Stomach (tissue), 4 donors: Measurements from ENCODE around the gene DNAH17.

Experiments used
- CTCF ChIP-seq, 7 experiments: fragments of 450-650 bp in 4 of 7; fragments of 200-600 bp in 3 of 7; sonication (generic) in 3 of 7; IDR thresholded peaks; one replicate each; pipeline ENCODE4 v1.5.1; 2016 to 2019; ENCODE audit warnings: antibody characterized with exemption in 7 of 7, control low read depth in 2 of 7, mild to moderate bottlenecking in 1 of 7
- POLR2A ChIP-seq, 4 donors: fragments of 450-650 bp; IDR thresholded peaks; one replicate each; pipeline ENCODE4 v1.6.1; 2016; ENCODE audit warnings: antibody characterized with exemption in 4 of 4, control low read depth in 2 of 4, mild to moderate bottlenecking in 1 of 4, moderate library complexity in 1 of 4
- POLR2AphosphoS5 ChIP-seq, 3 donors: sonication (generic); formaldehyde crosslinking; IDR thresholded peaks; one replicate each; pipeline ENCODE4 v1.6.1; 2016; ENCODE audit warnings: antibody characterized with exemption in 3 of 3

GRCh38 chr17:78602246-78602645, 25.1 kb upstream of the DNAH17 start:
- TF ChIP-seq CTCF (IDR thresholded peaks at IDR 0.05) = no peak
- no peak for TF ChIP-seq POLR2A (IDR thresholded peaks at IDR 0.05)
- no peak for TF ChIP-seq POLR2AphosphoS5 (IDR thresholded peaks at IDR 0.05)
